K562 (cell line): Measurements from ENCODE around the gene DNAAF9. TPM values are rescaled to one million over a fixed set of nuclear protein-coding genes. Genes with fewer than 3 reads are reported as not detected.

Experiments used
- AFF1 ChIP-seq, 2 experiments: fragments of 450-650 bp; IDR thresholded peaks; 2 replicates each; pipeline ENCODE4 v1.6.1; 2018; ENCODE audit warnings: mild to moderate bottlenecking in 2 of 2, low read depth in 1 of 2; ENCODE audit not compliant: partially characterized antibody in 2 of 2
- MCM5 ChIP-seq: fragments of 450-650 bp; IDR thresholded peaks from 2 replicates; pipeline ENCODE4 v1.6.1; 2016; ENCODE audit warnings: low read depth
- MEF2D ChIP-seq: conservative IDR thresholded peaks from 2 replicates; pipeline ENCODE4 v1.6.1; 2016; ENCODE audit warnings: low read depth, missing genetic modification characterization, missing compliant biosample characterization
- TBL1XR1 ChIP-seq, 2 experiments: IDR thresholded peaks; 2 replicates each; pipeline ENCODE4 v1.6.1; 2012; ENCODE audit warnings: improper control_type of control experiment in 2 of 2, low read length in 2 of 2, mild to moderate bottlenecking in 1 of 2
- TBP ChIP-seq: optimal IDR thresholded peaks from 2 replicates; pipeline ENCODE3; 2011; ENCODE audit warnings: low read depth, low read length, improper control_type of control experiment
- TCF7L2 ChIP-seq: fragments of 150-350 bp; IDR thresholded peaks from 2 replicates; pipeline ENCODE4 v1.6.1; 2016; ENCODE audit warnings: low read depth, mild to moderate bottlenecking, low read length, moderate library complexity
- TRIM25 ChIP-seq: fragments of 450-650 bp; IDR thresholded peaks from 2 replicates; pipeline ENCODE4 v1.7.0; 2016; ENCODE audit warnings: borderline replicate concordance
- U2AF2 ChIP-seq: fragments of 200-400 bp; formaldehyde crosslinking; optimal IDR thresholded peaks from 2 replicates; pipeline ENCODE3; 2017; ENCODE audit warnings: low read depth, mild to moderate bottlenecking, low read length
- ZMIZ1 ChIP-seq, 2 experiments: fragments of 150-350 bp in 1 of 2; IDR thresholded peaks; 2 replicates each; pipeline ENCODE4 v1.6.1; 2012 to 2016; ENCODE audit warnings: low read depth in 2 of 2, low read length in 2 of 2, mild to moderate bottlenecking in 1 of 2, moderate library complexity in 1 of 2
- polyA plus RNA-seq, 8 experiments: library from polyadenylated mRNA; depleted of rRNA in 4 of 8; stranded (reverse) in 5 of 8; unstranded in 3 of 8; fragments of >200 nt; fragmentation: Nextera tagmentation in 2 of 8; fragmentation: Illumina TruSeq in 1 of 8; extraction: Ambion mirVana in 2 of 8; extraction: Trizol in 1 of 8; gene quantifications; 2 replicates each; pipeline versions ENCODE4 v1.2.1 to v1.2.3, GENCODE V29; 2011 to 2014; ENCODE audit warnings: inconsistent platforms in 1 of 8, missing spikeins in 1 of 8
- total RNA-seq, 7 experiments: library from RNA; depleted of rRNA in 6 of 7; stranded (reverse); fragments of >200 nt in 6 of 7; fragmentation: Illumina TruSeq in 2 of 7; extraction: Trizol in 2 of 7; gene quantifications; 2 replicates each; pipeline versions ENCODE4 v1.2.1 to v1.2.3, GENCODE V29; 2011 to 2021; ENCODE audit warnings: low replicate concordance in 1 of 7

The DNAAF9 gene
- total and polyA plus RNA-seq, 9 of the 15 experiments (the other 6 are each of a cell fraction or from before 2014, with no cell fraction given), result 0.42 to 2.9 (median 1.9) TPM

GRCh38 chr20:3446779-3447178 is 39.3 kb upstream of the DNAAF9 start (continued):
- no peak for TF ChIP-seq MCM5
- TF ChIP-seq AFF1 (IDR thresholded peaks at IDR 0.05; ENCODE audit: low read depth in 1 of 2, partially characterized antibody in 2 of 2), result no peak
- no peak for TF ChIP-seq TBP
- TF ChIP-seq TBL1XR1 (IDR thresholded peaks at IDR 0.05; ENCODE audit: low read length in 2 of 2), result no peak
- no peak for TF ChIP-seq TCF7L2
- TF ChIP-seq TRIM25, result no peak
- TF ChIP-seq ZMIZ1 (IDR thresholded peaks at IDR 0.05; ENCODE audit: low read depth in 2 of 2, low read length in 2 of 2), result peak in 1 of 2 experiments; percentile 45; a peak in 1 of 4 replicates
- TF ChIP-seq MEF2D, result no peak
- TF ChIP-seq U2AF2, result no peak
